GM10248 (cell line): ENCODE data around the gene KCNJ12.
"Not testable (repeated sequence)": the region's sequence is repeated elsewhere in the genome, so short reads cannot be mapped to it uniquely, and the experiment has no call there.

Experiments
- CTCF ChIA-PET: fragments of 300-600 bp; sonication (Branson Sonifier 250); formaldehyde crosslinking; extraction: SDS; loops from one replicate; lab custom pipeline; 2021; ENCODE audit warnings: antibody characterized with exemption; lab: Yijun Ruan, JAX
- POLR2A ChIA-PET: fragments of 350-650 bp; sonication (Branson Sonifier 250); formaldehyde crosslinking; extraction: SDS; loops from one replicate; lab custom pipeline; 2020; ENCODE audit warnings: antibody characterized with exemption; lab: Yijun Ruan, JAX
- DNase-seq: peaks from one replicate; pipeline ENCODE4 v3.0.0; 2012; ENCODE audit errors: extremely low spot score
- TF ChIP-seq, protein P1 (sequence below): IDR thresholded peaks from 2 replicates; pipeline ENCODE4 v1.5.1; 2012; ENCODE audit warnings: mild to moderate bottlenecking, low read depth; ENCODE audit errors: extremely low read depth, missing control alignments, control extremely low read depth

Gene KCNJ12

DNA sequence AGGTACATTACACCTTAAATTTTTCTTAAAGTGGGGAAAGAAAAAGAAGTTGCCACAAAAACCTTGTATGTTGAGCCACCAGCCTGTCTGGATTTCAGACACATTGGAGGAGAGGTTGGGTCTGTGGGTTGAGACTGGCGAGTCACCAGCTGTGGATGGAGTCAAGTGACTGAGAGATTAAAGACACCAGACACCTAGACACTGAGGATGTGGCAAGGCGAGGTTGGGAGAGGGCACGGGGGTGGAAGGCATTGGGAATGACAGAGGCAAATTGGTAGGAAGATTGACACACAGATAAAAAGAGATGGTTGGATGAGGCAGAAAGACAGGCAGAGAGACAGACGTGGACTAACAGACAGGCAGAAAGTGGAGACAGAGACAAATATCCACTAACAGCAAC lies 49.6 kb downstream of the KCNJ12 start:
- TF ChIP-seq, protein P1, sequence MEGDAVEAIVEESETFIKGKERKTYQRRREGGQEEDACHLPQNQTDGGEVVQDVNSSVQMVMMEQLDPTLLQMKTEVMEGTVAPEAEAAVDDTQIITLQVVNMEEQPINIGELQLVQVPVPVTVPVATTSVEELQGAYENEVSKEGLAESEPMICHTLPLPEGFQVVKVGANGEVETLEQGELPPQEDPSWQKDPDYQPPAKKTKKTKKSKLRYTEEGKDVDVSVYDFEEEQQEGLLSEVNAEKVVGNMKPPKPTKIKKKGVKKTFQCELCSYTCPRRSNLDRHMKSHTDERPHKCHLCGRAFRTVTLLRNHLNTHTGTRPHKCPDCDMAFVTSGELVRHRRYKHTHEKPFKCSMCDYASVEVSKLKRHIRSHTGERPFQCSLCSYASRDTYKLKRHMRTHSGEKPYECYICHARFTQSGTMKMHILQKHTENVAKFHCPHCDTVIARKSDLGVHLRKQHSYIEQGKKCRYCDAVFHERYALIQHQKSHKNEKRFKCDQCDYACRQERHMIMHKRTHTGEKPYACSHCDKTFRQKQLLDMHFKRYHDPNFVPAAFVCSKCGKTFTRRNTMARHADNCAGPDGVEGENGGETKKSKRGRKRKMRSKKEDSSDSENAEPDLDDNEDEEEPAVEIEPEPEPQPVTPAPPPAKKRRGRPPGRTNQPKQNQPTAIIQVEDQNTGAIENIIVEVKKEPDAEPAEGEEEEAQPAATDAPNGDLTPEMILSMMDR = no peak
- no peak for DNase-seq
- ChIA-PET POLR2A (no interaction called here), CTCF (no interaction called here)

- POLR2A ChIA-PET, DNase-seq, CTCF ChIA-PET: not testable (repeated sequence)
Observed at GRCh38 chr17:21426246-21426645, 50.1 kb downstream of the KCNJ12 start.

DNA sequence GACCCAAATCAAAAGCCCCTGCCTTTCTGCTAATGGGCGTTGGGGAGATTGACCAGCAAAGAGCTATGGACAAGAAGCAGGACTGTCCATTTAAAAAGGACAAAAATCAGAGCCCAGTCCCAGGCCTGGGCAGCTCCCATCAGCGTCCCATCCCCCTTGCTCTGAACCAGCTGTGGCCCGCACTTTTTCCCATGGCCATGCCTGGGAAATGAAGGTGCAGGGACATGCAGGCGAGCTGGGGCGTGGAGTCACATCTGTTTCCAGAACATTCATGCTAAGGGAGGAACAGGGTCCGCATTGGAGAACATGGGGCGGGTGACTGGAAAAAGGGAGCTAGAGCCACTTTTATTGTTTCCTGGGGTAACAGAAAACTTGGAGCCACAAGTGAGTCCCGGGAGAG lies 50.7 kb downstream of the KCNJ12 start:
- POLR2A ChIA-PET, CTCF ChIA-PET, DNase-seq: not testable (repeated sequence)

DNA sequence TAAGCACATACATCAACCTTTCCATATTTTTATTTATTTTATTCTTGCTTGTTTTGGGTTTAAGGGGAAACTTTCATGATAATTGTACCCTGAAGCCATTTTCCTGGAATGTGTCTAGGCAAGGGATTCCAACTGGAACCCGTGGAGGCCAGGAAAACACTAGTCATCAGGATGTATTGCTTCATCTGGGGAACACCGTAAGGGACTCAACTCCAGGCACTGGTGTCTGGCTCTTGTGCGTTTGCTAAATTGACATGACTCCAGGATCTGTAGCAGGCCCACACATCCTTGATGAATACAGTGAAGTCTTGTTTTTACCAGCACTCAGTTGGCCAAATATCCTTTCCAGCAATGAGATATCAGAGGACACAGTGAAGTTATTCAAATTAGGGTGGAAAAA lies 51.6 kb downstream of the KCNJ12 start:
- DNase-seq, CTCF ChIA-PET, POLR2A ChIA-PET: not testable (repeated sequence)

DNA sequence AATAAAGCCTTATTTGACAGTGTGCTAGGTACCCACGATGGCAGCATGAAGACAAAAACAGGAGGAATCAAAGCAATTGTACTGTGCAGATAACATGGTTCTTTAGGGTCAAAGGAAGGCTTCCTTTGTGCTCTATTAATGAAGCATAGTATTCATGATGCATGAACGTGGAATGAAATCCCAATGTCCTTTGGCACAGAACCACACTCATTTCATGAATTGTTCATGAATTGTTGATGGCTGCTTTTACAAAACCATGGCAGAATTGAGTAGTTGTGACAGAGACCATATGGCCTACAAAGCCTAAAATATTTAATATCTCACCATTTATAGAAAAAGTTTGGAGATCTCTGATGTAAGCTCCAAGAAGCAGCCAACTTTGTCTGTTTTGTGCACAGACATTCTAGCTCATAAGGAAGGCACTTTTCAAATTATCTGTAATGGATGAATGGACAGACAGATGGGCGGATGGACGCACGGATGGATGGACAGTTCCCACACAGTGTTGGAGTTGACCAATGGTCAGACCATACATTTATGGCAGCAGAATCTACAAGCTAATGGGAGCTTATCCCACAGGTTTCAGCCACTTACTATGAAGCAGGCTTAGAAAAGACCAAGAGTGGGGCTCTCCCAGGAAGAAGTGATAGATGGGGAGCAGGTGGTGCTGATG lies 52.7 kb downstream of the KCNJ12 start:
- DNase-seq, POLR2A ChIA-PET, CTCF ChIA-PET: not testable (repeated sequence)

GRCh38 chr17:21429921-21430628 lies 53.9 kb downstream of the KCNJ12 start:
- CTCF ChIA-PET, POLR2A ChIA-PET, DNase-seq: not testable (repeated sequence)

GRCh38 chr17:21433971-21434370 lies 57.8 kb downstream of the KCNJ12 start:
- CTCF ChIA-PET, POLR2A ChIA-PET, DNase-seq: not testable (repeated sequence)

DNA sequence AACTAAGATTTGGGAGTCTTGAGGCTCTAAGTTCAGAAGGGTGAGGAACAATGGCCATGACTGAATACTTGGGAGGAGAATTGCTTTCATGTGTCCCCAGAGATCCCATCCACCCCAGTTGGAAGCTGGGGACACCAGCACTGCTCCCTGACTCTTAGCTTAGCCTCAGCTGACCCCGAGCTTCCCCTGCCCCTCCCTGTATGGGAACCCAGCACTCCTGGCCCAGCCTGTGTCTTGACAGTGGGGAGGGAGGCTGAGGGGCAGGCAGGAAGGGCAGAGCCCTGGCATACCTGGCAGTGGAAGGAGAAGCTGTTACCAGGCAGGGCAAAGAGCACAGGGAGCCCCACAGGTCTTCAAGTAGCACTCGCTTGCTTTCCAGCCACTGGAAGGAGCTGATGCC lies 58.8 kb downstream of the KCNJ12 start:
- CTCF ChIA-PET, DNase-seq, POLR2A ChIA-PET: not testable (repeated sequence)

- CTCF ChIA-PET, DNase-seq, POLR2A ChIA-PET: not testable (repeated sequence)
Observed at GRCh38 chr17:21436481-21436880, 60.3 kb downstream of the KCNJ12 start.

DNA sequence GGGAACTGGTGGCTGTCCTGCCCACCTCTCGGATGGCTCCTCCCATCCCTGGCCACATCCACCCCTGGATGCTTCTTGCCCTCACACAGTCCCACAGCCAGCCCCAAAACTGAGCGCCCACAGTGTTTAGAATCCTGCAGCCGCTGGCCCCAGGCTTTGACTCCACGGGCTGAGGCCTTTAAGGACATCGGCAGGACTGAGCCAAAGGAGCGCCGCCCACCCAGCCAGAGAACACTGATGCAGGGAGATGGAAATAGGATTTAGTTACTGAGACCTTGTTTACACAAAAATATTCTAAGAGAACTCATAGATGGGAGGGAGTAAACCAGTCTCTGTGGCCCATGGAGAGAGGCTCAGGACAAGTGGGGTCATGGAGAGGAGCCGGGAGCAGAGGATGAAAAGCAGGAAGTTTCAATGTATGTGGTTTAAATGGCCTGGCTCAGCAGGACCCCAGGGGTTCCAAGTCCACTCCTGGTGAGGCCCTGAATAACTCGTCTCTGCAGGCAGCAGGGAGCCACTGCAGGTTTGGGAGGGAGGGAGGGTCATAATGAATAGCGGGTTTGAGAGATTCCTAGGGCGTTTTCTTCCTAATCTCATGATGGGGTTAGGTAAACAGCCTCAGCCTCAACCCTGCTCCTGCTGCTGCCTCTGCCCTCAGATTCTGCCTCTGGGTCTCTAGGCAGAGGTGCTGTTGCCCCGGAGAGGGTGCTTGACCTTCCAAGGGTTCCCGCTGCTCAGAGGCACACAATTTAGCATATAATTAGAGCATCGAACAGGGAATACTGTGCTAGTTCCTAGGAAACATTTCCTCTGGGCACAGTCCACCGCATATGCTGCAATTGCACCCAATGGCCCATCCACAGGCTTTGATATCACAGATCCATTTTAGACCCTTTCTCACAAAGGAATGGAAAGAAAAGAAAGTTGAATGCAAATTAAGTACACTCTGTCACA lies 61.0 kb downstream of the KCNJ12 start:
- DNase-seq, CTCF ChIA-PET, POLR2A ChIA-PET: not testable (repeated sequence)

GRCh38 chr17:21438316-21439014 lies 62.3 kb downstream of the KCNJ12 start:
- CTCF ChIA-PET, POLR2A ChIA-PET, DNase-seq: not testable (repeated sequence)

- POLR2A ChIA-PET = not testable (repeated sequence)
Observed at GRCh38 chr17:21439015-21439336, 62.8 kb downstream of the KCNJ12 start.

More at GRCh38 chr17:21439015-21439336, 62.8 kb downstream of the KCNJ12 start:
- DNase-seq, CTCF ChIA-PET: not testable (repeated sequence)
